Measurements from ENCODE around the gene GPRC5C. TPM values are rescaled to one million over a fixed set of nuclear protein-coding genes. Genes with fewer than 3 reads are reported as not detected.

Gene GPRC5C
- total RNA-seq, 1 experiment from 2014 or later = 83.2 TPM

DNA sequence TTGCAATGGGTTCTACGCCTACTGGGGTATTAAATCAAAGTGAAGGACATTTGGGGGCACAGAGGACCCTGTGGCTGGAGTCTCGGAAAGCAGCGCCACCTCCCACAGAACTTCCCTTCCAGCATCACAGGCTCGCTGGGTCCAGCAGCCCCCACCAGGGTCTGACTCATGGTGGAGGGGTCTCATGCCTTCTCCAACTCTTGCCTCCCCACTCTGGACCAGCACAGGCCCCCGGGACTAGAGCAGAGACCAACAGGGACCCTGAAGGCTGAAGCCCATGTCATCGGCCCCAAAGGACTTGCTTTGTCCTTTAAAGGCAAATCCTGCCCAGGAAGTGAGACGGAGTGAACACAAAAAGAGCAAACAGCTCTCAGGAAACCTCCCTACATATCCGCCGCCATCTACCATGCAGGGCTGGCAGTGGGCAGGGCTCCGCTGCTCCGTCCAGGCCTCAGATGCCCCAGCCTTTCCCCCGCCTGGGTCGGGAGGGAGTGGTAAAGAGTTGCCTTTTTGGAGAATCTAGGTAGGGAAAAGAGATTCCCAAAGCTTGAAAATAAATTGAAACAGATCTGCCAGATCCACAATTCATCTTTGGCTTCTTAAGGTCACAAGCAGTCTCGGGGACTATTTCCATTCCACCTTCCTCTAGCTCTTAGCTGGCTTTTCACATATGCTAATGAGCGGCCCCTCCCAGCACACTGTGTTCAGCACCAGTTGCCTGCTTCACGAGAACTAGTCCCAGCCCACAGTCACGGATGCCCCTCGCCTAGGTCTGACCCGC lies 2.1 kb upstream of the GPRC5C start:
- TF ChIP-seq, protein P1, sequence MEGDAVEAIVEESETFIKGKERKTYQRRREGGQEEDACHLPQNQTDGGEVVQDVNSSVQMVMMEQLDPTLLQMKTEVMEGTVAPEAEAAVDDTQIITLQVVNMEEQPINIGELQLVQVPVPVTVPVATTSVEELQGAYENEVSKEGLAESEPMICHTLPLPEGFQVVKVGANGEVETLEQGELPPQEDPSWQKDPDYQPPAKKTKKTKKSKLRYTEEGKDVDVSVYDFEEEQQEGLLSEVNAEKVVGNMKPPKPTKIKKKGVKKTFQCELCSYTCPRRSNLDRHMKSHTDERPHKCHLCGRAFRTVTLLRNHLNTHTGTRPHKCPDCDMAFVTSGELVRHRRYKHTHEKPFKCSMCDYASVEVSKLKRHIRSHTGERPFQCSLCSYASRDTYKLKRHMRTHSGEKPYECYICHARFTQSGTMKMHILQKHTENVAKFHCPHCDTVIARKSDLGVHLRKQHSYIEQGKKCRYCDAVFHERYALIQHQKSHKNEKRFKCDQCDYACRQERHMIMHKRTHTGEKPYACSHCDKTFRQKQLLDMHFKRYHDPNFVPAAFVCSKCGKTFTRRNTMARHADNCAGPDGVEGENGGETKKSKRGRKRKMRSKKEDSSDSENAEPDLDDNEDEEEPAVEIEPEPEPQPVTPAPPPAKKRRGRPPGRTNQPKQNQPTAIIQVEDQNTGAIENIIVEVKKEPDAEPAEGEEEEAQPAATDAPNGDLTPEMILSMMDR (IDR thresholded peaks at IDR 0.05; ENCODE audit: insufficient read depth in 1 of 2, low read depth in 1 of 2, low read length in 1 of 2, severe bottlenecking in 1 of 2, unreplicated experiment in 1 of 2) = no peak
- intact Hi-C loops (cut with micrococcal nuclease; ENCODE audit: unreplicated experiment) = loop anchor here (1.0 to 2.0 kb wide), 3 partner anchors 9 to 51 kb away; no protein-coding TSS in a partner anchor
- Mint-ChIP-seq H3K36me3 (ENCODE audit: insufficient read depth, unreplicated experiment) (peaks cover 13% of the 10 kb centered on the region), H3K27me3 (ENCODE audit: insufficient read depth, unreplicated experiment) (no peaks in the 10 kb centered on the region), H3K4me1 (ENCODE audit: low read depth, unreplicated experiment) (peaks cover 26% of the 10 kb centered on the region), H3K27ac (ENCODE audit: unreplicated experiment) (peak overlapping the region; percentile 97), H3K9me3 (ENCODE audit: unreplicated experiment) (no peaks in the 10 kb centered on the region), H3K4me3 (ENCODE audit: unreplicated experiment) (peak overlapping the region; percentile 99)
- Histone ChIP-seq H3K36me3 (ENCODE audit: control insufficient read depth, insufficient read depth, low read length) (no peaks in the 10 kb centered on the region), H3K27me3 (replicated peaks; ENCODE audit: control insufficient read depth, insufficient read depth, low read length) (no peaks in the 10 kb centered on the region), H3K9me3 (no peaks in the 10 kb centered on the region), H3K4me3 (ENCODE audit: low read depth, low read length) (peak overlapping the region; percentile 50), H3K4me1 (peaks cover 38% of the 10 kb centered on the region)
- DNase-seq = peak in 1 of 2 experiments; percentile 36
- ChIA-PET CTCF (interaction anchor here (0.6 to 1.6 kb wide), 6 partner anchors 13 to 123 kb away, joined by 3 to 7 read pairs (median 4); no protein-coding TSS in a partner anchor), POLR2A (interaction anchor here (1.0 kb wide), 1 partner anchor 12 kb away, joined by 3 read pairs; no protein-coding TSS in a partner anchor)
- BruUV-seq (replicated peaks) = no TSS peak

DNA sequence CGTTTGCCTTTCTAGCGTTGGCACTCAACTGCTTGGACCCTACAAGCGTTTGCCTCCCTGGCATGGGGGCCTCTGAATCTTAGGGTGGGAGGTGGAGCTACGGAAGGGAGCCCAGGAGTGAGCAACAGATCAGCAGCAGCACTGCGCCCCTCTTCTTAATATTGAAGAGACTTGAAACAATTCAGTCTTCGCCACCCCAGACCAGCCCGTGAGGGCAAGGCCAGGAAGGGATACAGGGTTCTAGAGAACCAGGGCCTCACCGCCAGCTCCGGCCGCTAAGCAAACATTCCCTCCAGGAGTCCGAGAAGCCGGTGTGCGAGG lies 1.5 kb upstream of the GPRC5C start:
- peaks cover 26% of the 10 kb centered on the region for H3K4me1 Mint-ChIP-seq (ENCODE audit: low read depth, unreplicated experiment)
- H3K27ac Mint-ChIP-seq (ENCODE audit: unreplicated experiment) = peak overlapping the region; percentile 97
- CTCF ChIA-PET = interaction anchor here (0.6 to 1.6 kb wide), 6 partner anchors 13 to 122 kb away, joined by 3 to 7 read pairs (median 4); no protein-coding TSS in a partner anchor
- TSS peak; percentile 72 for BruUV-seq (replicated peaks)
- no peaks in the 10 kb centered on the region for H3K27me3 Mint-ChIP-seq (ENCODE audit: insufficient read depth, unreplicated experiment)
- H3K36me3 Mint-ChIP-seq (ENCODE audit: insufficient read depth, unreplicated experiment) = peaks cover 13% of the 10 kb centered on the region
- POLR2A ChIA-PET = interaction anchor here (1.0 kb wide), 1 partner anchor 13 kb away, joined by 3 read pairs; no protein-coding TSS in a partner anchor
- no peak for DNase-seq
- intact Hi-C loops (cut with micrococcal nuclease; ENCODE audit: unreplicated experiment) = loop anchor here (1.0 to 2.0 kb wide), 3 partner anchors 10 to 52 kb away; no protein-coding TSS in a partner anchor
- no peaks in the 10 kb centered on the region for H3K9me3 ChIP-seq
- peaks cover 38% of the 10 kb centered on the region for H3K4me1 ChIP-seq
- H3K9me3 Mint-ChIP-seq (ENCODE audit: unreplicated experiment) = no peaks in the 10 kb centered on the region
- no peaks in the 10 kb centered on the region for H3K36me3 ChIP-seq (ENCODE audit: control insufficient read depth, insufficient read depth, low read length)
- TF ChIP-seq, protein P1 (IDR thresholded peaks at IDR 0.05; ENCODE audit: insufficient read depth in 1 of 2, low read depth in 1 of 2, low read length in 1 of 2, severe bottlenecking in 1 of 2, unreplicated experiment in 1 of 2) = no peak
- H3K4me3 Mint-ChIP-seq (ENCODE audit: unreplicated experiment) = peak overlapping the region; percentile 99
- H3K4me3 ChIP-seq (ENCODE audit: low read depth, low read length) = peak overlapping the region; percentile 50
- no peaks in the 10 kb centered on the region for H3K27me3 ChIP-seq (replicated peaks; ENCODE audit: control insufficient read depth, insufficient read depth, low read length)

GRCh38 chr17:74430706-74431567 lies 951 bp upstream of the GPRC5C start:
- Histone ChIP-seq H3K27me3 (replicated peaks; ENCODE audit: control insufficient read depth, insufficient read depth, low read length) (no peaks in the 10 kb centered on the region), H3K9me3 (no peaks in the 10 kb centered on the region), H3K4me1 (peaks cover 43% of the 10 kb centered on the region), H3K36me3 (ENCODE audit: control insufficient read depth, insufficient read depth, low read length) (no peaks in the 10 kb centered on the region), H3K4me3 (ENCODE audit: low read depth, low read length) (peak overlapping the region; percentile 50)
- CTCF ChIA-PET = interaction anchor here (0.6 to 1.6 kb wide), 6 partner anchors 14 to 227 kb away, joined by 3 to 7 read pairs (median 4); no protein-coding TSS in a partner anchor
- no peaks in the 10 kb centered on the region for H3K9me3 Mint-ChIP-seq (ENCODE audit: unreplicated experiment)
- no TSS peak for BruUV-seq (replicated peaks)
- H3K27me3 Mint-ChIP-seq (ENCODE audit: insufficient read depth, unreplicated experiment) = no peaks in the 10 kb centered on the region
- peak overlapping the region; percentile 97 for H3K27ac Mint-ChIP-seq (ENCODE audit: unreplicated experiment)
- peaks cover 13% of the 10 kb centered on the region for H3K36me3 Mint-ChIP-seq (ENCODE audit: insufficient read depth, unreplicated experiment)
- H3K4me1 Mint-ChIP-seq (ENCODE audit: low read depth, unreplicated experiment) = peaks cover 27% of the 10 kb centered on the region
- TF ChIP-seq, protein P1 (IDR thresholded peaks at IDR 0.05; ENCODE audit: insufficient read depth in 1 of 2, low read depth in 1 of 2, low read length in 1 of 2, severe bottlenecking in 1 of 2, unreplicated experiment in 1 of 2) = no peak
- POLR2A ChIA-PET = interaction anchor here (0.6 to 1.0 kb wide), 3 partner anchors 14 to 65 kb away, joined by 3 read pairs; no protein-coding TSS in a partner anchor
- DNase-seq = peak; percentile 87 to 88
- H3K4me3 Mint-ChIP-seq (ENCODE audit: unreplicated experiment) = peak overlapping the region; percentile 99
- intact Hi-C loops (cut with micrococcal nuclease; ENCODE audit: unreplicated experiment) = loop anchor here (1.0 to 2.0 kb wide), 4 partner anchors 11 to 52 kb away; no protein-coding TSS in a partner anchor

All from Caco-2 (cell line).